Activated CD4-positive, alpha-beta T cell treated with anti-CD3 and anti-CD28 coated beads, Interleukin-10, Interleukin-2, amounts not matched to agents 100 ng/mL and 50 ng/mL, durations not matched to agents 16 hours and 8 hours (primary cell): ENCODE results near the gene GSN.
A peak's percentile ranks its signal among the peaks of the same experiment; 100 is the strongest.

ENCODE experiments used
- DNase-seq: peaks from one replicate; pipeline ENCODE4 v3.0.0-alpha.2; 2020

The GSN gene

DNA sequence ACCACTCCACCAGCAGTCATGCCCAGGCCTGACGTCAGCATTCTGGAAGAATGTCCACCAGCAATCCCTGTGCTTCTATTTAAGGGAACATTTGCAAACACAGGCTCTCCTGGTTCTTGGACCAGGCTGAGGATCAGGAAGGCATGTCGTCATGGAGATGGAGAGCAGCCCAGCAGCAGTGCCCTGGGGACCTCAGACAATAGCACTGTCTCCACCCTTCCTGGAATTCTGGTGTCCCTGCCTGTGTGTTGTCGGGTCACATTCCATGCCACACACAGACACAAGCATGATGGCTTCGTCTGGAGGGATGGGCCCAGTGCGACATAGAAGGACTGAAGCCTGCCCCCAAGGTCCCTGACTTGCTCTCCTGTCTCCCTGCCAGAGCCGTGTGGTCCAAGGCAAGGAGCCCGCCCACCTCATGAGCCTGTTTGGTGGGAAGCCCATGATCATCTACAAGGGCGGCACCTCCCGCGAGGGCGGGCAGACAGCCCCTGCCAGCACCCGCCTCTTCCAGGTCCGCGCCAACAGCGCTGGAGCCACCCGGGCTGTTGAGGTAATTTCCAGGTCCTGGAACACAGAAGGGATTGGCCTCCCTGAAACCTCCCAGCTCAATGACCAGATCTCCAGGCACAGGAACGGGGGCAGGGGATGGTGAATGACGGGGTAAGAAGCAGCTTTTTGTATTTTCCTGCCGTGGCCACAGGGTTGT lies 58.3 kb downstream of the GSN start:
- DNase-seq, result no peak

DNA sequence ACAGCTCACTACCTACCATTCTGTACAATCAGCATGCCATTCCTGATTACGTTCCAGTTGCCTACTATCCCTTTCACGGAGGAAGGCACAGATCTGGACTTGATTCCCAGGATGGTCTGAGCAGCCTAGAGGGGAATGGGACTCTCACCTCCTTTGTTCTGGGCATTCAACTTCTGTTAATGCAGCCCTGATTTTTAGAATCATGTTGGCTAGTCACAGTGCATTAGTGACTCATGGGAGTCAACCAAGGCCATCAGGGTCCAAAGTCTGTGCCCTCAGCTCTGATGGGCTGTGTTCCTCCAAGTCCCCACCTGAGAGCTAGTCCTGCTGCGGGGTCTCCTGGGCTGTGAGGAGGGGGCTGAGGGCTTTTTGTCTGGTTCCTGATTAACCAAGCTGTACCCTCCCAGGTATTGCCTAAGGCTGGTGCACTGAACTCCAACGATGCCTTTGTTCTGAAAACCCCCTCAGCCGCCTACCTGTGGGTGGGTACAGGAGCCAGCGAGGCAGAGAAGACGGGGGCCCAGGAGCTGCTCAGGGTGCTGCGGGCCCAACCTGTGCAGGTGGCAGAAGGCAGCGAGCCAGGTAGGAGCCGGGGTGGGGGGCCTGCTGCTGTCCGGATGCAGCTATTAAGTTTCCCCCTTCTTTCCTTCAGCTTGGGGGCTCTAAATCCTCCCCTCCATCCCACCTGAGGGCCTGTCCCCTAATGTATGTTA lies 59.1 kb downstream of the GSN start:
- DNase-seq, result no peak

DNA sequence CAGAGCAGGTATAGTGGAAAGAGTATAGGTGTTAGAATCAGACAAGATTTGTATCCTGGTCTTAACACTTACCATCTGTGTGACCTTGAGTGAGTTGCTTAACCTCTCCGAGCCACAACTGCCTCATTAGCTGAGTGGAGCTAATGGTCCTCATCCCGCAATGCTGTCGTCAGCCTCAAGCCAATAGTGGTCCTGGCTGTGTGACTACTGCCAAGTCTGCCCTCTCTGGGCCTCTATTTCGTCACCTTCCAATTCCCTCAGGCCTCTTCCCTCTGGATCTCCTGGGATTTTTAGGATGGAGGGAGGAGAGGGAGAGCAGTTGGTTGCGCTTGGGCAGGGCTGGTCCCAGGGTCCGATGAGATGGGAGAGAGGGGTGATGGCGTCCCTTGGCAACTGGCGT lies 60.5 kb downstream of the GSN start:
- no peak for DNase-seq

DNA sequence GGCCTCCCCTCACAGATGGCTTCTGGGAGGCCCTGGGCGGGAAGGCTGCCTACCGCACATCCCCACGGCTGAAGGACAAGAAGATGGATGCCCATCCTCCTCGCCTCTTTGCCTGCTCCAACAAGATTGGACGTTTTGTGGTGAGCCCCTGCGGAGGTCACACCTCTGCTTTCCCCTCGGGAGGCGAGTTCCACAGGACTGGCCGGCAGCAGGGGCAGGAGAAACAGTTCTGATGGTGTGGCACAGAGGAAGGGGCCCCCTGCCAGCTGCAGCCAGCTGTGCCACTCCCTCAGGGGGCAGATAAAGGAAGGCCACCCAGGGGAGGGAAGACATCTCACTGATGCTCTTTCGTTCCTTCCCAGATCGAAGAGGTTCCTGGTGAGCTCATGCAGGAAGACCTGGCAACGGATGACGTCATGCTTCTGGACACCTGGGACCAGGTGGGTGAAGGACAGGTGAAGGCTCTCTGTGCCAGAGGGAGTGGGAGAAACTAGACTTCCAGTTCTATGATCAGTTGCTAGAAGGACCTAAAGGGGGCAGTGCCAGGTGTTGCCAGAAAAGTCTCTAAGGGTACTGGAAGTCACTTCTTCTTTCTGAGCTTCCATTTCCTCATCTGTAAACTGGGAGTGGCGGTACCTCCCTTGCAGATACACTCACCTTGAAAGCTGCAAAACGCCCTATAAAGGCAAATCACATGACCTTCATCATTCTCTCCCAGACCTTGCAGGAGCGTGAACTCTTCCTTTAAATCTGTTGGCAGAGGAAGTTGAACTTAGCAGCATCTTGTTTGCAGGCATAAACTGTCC lies 61.1 kb downstream of the GSN start:
- no peak for DNase-seq

DNA sequence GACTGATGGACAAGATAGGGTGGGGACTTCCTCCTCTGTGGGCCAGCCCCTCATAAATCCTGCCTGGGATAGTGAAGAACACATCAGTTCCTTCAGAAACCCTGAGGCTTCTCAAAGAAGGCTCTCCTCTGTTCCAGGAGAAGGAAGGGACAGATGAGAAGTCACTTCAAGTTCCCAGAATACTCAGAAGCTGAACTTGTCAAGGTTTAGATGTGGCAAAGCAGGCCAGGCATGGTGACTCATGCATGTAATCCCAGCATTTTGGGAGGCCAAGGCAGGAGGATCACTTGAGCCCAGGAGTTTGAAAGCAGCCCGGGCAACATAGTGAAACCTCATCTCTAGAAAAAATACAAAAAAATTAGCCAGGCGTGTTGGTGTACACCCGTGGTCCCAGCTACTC lies 63.6 kb downstream of the GSN start:
- DNase-seq, result no peak

DNA sequence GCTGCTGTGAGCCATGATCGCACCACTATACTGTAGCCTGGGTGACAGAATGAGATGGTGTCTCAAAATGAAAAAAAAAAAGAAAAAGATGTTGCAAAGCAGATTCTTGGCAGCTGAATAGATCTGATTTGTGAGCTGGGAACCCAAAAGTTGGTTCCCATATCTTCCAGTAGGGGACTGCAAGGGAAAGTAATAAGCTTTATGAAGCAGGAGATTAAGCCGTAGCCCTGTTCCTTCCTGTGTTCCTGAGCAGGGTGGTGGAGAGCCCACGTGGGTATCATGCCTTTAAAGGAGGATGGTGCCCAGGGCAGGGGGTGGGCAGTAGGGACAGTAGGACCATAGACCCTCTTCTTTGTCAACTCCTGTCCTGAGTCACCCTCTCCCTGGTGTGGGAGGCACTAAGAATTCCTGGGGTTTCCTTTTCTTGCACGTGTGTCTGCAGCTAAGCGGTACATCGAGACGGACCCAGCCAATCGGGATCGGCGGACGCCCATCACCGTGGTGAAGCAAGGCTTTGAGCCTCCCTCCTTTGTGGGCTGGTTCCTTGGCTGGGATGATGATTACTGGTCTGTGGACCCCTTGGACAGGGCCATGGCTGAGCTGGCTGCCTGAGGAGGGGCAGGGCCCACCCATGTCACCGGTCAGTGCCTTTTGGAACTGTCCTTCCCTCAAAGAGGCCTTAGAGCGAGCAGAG lies 64.2 kb downstream of the GSN start:
- no peak for DNase-seq

DNA sequence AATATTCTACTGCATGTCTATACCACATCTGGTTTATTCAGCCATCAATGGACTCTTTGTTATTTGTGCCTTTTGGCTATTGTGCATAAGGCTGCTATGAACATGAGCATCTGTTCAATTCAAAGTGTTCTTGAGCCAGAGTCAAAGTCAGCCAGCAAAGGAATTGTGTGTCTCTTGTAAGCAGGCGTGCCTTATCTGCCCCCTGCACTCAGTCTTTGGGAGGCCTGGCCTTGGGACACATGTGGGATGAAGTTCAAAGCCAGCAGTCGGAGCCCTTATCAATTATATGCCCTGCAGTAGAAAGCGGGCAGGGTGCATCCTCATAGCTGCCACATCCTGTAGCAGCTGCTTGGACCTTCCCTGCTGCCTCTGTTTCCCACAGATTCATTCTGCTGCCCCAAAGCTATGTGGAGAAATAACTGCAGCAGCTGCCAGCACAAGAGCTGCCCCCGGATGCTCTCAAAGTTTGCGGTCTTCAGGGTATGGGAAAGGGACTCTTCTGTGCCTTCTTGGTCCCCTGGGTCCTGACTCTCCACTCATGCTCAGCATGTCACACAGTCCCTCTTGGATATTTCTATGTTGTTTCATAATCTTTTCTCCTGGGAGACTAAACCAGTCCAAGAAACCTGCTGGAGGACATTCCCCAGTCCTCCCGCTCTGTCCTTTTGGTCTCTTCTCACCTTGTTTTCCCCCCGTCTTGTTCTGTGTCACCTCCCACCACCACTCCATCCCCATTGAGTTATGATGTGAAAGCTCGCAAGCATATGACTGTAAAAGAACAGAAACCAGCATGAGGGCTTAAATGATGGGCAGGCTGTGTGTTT lies 66.2 kb downstream of the GSN start:
- no peak for DNase-seq

DNA sequence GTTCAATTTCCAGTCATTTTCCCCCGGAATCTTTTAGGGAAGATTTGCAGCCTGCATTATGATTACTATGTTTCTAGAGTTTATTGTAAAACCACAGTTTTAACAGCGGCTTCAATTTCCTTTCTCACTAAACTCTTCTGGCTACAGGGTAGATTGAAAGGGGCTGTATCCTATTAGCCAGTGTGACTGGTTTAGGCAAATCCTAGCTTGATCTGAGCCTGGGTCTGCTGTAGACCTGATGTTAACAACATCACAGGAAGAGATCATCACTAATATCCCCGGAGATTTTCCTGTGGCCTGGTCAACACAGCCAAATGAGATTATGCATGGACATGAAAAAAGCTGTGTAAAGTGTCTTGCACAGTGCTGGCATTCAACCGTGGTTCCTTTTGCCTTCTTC lies 68.7 kb downstream of the GSN start:
- no peak for DNase-seq

DNA sequence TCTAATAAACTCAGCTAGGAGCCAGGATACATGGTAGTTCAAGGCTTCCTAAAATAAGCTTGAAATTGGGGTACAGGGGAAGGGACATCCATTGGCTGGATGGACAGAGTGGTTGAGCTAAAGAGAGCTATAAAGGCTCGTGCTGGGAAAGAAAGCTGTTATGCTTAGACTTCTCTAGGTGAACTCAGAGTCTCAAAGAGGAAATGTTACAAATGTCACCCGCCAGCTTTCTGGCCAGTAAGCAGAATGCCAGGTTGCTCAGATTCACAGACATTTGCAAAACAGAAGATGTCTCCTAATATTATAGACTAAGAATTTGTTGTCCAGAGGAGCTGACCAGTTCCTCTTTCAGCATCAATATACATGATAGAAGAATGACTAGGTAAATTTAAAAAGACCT lies 71.5 kb downstream of the GSN start:
- DNase-seq, result no peak

DNA sequence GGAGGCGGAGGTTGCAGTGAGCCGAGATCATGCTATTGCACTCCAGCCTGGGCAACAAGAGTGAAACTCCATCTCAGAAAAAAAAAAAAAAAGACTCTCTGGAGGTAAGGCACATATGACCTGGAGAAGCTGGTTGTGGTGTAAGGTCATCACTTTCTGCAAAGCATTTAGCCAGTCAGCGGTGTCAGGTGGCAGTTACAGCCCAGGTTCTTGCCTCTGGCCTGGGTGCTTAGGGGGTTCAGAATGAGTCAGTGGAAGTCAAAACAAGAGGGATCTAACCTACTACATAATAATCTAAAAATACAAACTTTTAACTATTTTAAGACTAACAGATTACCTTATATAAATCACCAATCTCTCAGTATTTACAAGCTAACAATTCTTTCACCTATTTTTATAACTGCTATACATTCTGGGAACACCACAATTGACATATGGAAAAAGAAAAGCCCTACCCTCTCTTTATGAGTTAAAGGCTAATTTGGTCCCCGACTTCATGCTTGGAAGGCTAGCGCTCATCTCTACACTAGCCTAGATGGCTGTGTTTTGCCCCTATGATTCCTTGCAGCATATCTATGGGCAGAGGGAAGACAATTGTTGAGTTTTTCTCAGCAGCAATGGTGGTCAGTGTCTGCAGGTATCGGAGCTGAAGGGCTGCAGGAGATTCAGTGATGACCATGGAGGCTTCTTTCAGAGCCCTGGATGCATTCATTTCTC lies 72.9 kb downstream of the GSN start:
- peak; percentile 66 for DNase-seq

DNA sequence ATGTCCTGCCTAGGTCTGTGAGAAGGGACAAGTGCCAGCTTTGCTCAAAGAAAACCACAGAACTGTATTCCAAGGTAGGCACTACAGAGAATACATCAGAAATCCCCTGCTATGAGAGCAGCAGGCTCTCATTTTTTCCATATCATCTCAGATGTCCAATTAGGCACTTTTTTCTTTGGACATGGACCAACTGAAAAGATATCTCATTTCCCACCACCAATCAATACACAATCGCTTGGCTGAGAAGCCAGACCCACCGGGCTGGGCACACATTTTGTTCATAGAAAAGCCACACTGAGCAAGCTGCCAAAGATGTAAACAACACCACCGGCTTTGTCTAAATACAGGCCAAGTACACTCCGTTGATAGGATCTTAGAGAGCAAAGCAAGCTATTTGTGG lies 76.2 kb downstream of the GSN start:
- DNase-seq, result no peak

DNA sequence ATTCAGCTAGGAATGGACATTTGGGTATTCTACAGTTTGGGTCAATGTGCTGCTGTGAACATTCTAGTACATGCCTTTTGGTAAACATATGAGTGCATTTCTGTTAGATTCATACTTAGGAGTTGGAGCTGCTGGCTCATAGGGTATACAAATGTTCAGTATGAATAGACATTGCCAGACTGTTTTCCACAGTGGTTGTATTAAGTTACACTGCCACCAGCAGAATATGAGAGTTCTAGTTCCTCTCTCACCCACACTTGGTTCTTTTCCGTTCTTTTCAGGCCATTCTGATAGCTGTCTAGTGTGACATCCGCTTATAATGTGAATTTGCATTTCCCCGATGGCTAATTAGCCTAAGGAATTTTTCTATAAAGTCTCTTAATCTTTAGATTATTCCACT lies 77.1 kb downstream of the GSN start:
- no peak for DNase-seq

DNA sequence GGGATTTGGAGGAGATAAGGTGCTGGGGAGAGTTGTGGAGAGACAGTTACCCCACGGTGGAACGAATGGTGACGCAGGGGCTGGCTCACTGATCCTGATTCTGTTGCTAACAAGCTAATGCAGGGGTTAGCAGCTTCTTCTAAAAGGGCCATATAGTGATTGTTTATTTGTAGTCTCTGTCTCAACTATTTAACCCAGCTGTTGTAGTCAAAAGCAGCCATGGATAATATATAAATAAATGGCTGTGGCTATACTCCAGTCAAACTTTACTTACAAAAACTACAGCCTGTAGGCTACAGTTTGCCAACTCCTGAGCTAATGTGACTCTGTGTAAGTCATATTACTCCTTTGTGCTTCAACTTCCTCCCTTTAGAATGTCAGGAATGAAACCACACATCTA lies 80.3 kb downstream of the GSN start:
- no peak for DNase-seq

DNA sequence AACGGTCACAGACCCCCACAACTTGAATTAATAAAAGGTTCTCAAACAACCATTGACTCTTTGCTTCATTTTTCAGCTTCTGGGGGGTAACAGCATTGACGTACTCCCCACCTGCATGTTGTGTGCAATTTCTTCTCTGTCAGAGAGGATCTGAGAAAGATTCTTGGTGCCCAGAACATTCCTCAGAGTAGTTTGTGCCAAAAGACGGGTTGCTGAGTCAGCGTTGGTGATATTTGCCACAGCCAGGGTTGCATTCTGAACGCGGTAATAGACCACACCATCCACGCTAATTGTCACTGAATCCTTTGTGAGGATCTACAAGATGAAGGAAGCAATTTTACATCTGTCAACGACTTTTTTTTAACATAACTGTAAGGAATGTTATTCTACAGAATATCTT lies 81.0 kb downstream of the GSN start:
- no peak for DNase-seq

DNA sequence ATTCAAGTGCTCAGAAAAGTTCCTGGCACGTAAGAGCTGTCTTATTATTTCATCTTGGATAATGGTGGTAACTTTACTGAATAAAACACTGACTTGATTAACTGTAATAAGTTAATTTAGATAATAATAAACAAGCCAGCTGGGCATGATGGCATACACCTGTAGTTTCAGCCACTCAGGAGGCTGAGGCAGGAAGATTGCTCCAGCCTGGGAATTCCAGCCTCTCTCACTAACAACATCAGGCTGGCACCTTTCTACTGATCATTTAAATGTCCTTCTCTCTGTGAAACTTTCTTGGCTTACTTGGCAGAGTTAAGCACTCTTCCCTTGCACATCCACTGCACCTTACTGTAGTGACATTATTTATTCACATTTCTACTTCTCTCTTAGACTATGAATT lies 82.1 kb downstream of the GSN start:
- no peak for DNase-seq

DNA sequence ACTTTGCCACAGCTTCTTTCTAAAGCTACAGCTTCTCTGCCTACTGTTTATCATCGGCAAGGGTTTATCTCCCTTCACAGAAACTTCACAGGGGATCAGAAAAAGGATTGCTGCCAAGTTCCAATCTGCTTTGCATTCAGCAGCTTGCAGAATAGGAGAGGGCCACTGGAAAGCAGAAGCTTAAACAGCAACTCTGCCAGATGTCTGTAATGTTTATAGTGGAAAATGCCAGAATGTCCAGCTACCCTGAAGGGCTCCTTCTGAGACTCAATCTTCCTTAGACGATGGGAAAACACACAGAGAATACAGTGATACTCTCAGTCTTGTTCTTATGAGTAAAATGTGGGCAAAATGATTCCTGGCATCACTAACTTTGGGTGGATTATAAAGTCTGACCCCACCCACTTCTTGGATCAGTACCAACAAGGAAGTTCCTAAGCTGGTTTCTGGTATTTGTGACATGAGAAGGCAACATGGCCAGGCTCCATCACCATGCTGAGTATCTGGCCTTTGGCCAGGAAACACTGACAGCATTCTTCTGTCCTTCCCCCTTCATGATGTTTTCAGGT lies 83.1 kb downstream of the GSN start:
- no peak for DNase-seq

DNA sequence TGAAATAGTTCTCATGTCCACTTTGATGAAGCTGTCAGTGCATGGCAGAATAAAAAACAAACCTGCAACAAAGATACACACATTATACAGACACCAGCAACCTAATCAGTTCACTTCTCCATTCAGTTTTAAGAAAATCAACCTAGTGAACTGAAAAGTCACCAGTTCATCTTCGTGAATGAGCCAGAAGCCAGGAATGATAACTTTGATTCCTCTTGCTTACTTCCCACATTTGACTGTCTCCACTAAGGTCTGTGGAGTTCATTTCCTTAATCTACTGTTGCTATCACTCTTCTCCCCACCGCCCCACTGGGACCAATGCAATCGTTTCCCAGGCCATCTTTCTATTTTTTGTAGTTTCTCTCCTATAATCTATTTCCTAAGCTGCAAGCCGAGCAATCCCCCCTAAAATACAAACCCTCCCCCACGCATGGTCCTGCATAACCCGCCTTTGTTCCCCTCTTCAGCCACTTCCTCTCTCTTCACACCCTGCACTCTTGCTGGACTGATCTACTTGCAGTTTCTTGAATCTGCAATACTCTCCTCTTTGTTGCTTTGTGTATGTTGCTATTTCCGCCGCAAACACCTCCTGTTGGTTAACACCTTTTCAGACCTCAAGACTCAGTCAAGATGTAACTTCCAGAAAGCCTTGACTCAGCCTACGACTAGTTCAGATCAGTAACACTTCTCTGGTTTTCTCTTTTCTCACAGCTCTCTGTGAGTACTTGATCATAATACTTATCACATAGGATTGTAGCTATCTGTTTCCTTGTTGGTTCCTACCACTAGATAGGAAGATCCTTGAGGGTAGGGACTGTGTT lies 85.5 kb downstream of the GSN start:
- DNase-seq, result peak; percentile 94

DNA sequence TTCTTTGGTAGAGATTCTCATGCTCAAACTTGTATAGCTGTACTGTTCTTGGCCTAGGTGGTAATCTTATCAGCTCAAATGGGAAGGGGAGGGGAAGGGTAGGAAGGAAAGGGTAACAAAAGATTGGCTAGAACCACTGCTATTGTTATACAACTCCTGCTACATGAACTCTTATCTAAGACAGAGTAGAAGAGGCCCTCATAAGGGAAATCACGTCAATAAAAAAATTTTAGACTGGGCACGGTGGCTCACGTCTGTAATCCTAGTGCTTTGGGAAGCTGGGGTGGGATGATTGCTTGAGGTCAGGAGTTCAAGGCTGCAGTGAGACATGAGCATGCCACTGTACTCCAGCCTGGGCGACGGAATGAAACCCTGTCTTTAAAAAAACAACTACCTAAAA lies 86.2 kb downstream of the GSN start:
- DNase-seq, result no peak

DNA sequence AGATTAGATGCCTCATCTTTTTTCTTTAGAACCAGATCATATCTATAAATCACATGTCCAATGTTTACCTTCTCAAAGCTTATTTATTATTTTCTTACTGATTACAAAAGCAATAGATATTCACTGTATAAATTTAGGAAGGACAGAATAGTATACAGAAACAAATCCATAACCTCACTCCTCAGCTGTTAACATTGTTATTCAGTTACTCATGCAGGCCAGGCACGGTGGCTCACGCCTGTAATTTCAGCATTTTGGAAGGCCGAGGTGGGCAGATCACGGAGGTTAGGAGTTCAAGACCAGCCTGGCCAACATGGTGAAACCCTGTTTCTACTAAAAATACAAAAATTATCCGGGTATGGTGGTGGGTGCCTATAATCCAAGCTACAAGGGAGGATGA lies 86.8 kb downstream of the GSN start:
- no peak for DNase-seq

DNA sequence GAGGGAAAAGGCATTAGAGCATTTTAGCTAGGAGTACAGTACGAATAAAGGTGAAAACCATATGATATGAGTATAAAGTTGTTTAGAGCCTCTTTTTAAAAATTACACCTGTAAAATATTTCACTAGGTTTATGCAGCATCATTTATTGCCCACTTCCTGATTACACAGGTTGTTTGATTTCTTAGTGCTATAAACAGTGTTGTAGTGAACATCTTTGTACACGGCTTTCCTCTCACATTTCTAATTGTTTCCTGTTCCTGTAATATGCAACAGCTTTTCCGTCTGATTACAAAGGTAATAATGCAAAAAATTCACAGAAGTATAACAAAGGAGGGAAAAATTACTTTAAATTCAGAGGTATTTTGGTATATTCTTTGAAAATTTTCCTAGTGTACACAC lies 89.0 kb downstream of the GSN start:
- DNase-seq, result no peak

DNA sequence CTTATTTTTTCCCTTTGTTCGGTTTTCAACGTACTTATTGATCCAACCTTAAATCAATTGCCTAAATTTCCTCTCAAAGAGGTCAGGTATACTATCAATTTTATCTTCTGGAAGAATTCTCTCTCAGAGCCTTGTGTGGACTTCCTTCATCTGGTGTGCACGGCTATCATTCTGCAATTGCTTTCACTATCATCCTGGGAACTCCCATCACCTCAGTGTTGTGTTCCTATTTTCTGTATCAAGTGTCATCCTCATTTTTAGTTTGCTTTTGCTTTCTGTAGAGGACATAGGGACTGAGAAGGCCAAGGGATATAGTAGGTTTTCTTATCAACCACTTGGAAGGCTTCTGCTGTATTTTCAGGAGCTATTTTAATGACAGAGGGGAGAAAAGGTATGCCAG lies 90.8 kb downstream of the GSN start:
- no peak for DNase-seq
